ENCODE data around the gene ZNF444.
"Not testable (repeated sequence)": the region's sequence is repeated elsewhere in the genome, so short reads cannot be mapped to it uniquely, and the experiment has no call there.

The ZNF444 gene

DNA sequence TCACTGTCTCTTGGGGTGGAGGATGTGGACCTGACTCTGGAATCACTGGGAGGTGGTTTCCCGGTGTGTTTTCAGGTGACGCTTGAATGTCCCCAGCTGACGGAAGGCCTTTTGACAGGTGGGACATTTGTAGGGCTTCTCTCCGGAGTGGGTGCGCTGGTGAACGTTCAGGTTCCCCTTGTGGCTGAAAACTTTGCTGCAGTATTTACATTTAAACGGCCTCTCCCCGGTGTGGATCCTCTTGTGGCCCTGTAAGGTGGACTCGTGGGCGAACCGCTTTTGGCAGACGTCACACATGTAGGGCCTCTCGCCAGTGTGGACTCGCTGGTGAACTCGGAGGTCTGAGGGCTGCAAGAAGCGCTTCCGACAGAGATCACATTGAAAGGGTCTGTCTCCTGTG, 48.7 kb downstream of the ZNF444 start:
- DNase-seq (ENCODE audit: low spot score), result no peak

GRCh38 chr19:56191115-56191514, 50.0 kb downstream of the ZNF444 start:
- no peak for DNase-seq (ENCODE audit: low spot score)

GRCh38 chr19:56191711-56192110, 50.6 kb downstream of the ZNF444 start:
- no peak for DNase-seq (ENCODE audit: low spot score)

DNA sequence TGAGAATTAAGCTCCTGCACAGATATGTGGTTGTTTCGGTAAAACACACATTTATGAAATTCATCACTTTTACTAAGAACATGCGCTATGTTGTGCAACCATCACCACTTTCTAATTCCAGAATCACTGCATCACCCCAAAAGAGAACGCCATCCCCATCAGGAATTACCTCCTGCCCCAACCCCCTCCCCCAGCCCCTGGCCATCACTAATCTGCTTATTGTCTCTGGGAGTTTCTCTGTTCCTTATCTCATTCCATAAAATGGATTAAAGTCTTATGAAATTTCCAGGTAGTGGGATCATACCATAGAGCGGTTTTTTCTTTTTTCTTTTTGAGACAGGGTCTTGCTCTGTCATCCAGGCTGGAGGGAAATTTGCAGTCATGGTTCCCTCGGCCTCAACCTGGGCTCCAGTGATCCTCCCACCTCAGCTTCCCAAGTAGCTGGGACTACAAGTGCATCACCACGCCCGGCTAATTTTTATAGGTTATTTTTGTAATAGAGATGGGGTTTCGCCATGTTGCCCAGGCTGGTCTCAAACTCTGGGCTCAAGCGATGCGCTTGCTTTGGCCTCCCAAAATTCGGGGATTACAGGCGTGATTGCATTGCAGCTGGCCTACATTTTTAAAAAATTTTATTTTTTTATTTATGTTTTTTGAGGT, 53.0 kb downstream of the ZNF444 start:
- no peak for DNase-seq (ENCODE audit: low spot score)

DNA sequence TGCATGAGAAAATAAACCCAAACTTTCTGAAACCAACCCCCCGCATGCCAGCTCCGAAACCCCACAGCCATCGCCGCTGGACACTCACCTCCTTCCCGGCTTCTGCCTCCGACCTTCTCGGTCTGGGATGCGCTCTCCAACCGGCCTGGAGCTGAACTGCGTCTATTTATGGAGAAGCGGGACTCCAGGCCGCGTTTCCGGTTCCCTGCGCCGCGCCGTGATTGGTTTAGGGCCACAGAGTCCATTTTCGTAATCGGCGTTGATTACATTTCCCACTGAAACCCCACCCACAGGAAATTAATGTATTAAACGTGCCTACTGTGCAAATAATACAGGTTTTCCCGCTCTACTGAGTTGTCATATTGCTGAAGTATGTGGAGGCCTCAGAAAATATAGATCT, 56.6 kb downstream of the ZNF444 start, which contains the start of gene ZSCAN5B:
ZSCAN5B (minus strand) TSS at position 138 of the 400 bp plus-strand sequence. CDS start 4,731 bp downstream, outside the sequence.
- not testable (repeated sequence) for DNase-seq (ENCODE audit: low spot score)

GRCh38 chr19:56199687-56200086, 58.6 kb downstream of the ZNF444 start:
- DNase-seq (ENCODE audit: low spot score), result no peak

DNA sequence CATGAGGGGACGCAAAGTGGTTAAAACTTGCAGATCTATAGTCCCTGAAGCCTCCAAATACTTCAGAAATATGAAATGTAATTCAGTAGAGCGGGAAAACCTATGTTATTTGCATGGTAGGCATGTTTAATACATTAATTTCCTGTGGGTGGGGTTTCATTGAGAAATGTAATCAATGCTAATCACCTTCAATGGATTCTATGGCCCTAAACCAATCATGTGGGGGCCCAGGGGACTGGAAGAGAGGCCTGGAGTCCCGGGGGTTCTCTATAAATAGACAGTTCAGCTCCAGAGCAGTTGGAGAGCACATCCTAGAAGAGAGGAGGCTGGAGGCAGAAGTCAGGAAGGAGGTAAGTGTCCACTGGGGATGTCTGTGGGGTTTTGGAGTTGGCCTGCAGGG, 60.9 kb downstream of the ZNF444 start, which contains the start of gene ZSCAN5C:
ZSCAN5C (plus strand) TSS at position 301 of the 400 bp plus-strand sequence. CDS start 3,641 bp downstream, outside the sequence.
- no peak for DNase-seq (ENCODE audit: low spot score)

GRCh38 chr19:56207581-56207980, 66.5 kb downstream of the ZNF444 start:
- not testable (repeated sequence) for DNase-seq (ENCODE audit: low spot score)

- no peak for DNase-seq (ENCODE audit: low spot score)
Measured at GRCh38 chr19:56209091-56209490, 68.0 kb downstream of the ZNF444 start.

GRCh38 chr19:56210036-56210435, 68.9 kb downstream of the ZNF444 start:
- not testable (repeated sequence) for DNase-seq (ENCODE audit: low spot score)

Measured in activated CD4-positive, alpha-beta T cell treated with anti-CD3 and anti-CD28 coated beads, Interleukin-2, Interleukin-4, amounts not matched to agents 100 ng/mL and 50 ng/mL, durations not matched to agents 16 hours and 8 hours (primary cell).